ENCODE measurements around the gene AKNAD1.
"Not testable (repeated sequence)": the region's sequence is repeated elsewhere in the genome, so short reads cannot be mapped to it uniquely, and the experiment has no call there.

AKNAD1 gene

DNA sequence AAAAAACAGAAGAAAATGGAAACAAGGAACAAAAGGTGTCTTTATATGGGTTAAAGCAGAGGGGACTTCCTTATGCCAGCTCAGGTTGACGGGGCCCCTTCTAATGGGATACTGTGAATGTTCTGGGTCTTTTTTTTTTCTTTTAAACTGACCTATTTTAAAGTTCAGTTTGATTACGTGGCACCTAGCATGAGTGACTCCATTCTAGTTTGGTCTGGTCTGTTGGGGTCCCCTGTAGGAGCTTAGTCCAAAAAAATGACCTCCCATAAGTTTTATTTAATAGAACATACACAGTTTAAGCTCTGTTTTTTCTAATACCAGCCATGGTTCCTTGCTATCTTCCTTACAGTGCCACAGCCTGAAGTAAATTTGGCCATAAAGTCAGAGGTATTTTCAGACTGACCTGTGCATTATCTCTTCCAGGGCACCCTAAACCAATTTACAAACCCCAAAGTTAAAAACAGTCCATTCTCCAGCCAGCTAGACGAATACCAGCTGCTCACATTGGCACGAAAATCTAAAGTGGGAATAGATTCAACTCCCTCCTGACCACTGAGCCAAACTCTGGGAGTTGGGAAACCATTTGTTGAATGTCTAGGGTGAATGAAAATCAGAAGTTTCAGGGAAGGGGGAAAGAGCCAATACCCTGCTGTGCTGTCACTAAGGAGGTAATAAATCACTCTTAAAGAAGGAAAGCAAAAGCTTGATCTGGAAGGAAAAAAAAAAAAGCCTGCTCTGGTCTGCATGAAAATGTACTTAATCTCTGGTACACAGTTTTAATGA, 42.4 kb downstream of the AKNAD1 start:
- no peak for TF ChIP-seq GATA1 (IDR thresholded peaks at IDR 0.05; ENCODE audit: low read depth, low read length)
- DNase-seq = no peak

DNA sequence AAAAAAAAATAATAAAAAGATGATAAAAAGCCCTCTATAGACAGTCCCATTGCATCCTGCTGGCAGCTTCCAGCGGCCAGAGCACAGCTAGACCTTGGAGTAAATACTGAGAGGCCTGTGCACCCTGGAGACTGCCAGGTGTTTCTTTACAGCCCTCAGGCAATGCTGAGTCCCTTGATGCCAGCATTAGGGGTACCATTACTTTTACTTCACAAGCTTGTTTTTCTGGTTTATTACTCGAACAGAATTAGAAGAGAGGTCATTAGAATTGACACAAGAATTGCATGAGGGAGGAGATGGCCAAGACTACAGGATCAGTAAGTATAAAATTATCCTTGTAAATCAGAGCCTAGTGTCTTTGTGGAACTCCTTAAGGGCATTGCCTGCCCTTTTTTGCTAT, 43.6 kb downstream of the AKNAD1 start:
- no peak for DNase-seq
- no peak for TF ChIP-seq POLR2A (IDR thresholded peaks at IDR 0.05; ENCODE audit: low read length)
- no peak for TF ChIP-seq GATA1 (IDR thresholded peaks at IDR 0.05; ENCODE audit: low read depth, low read length)

DNA sequence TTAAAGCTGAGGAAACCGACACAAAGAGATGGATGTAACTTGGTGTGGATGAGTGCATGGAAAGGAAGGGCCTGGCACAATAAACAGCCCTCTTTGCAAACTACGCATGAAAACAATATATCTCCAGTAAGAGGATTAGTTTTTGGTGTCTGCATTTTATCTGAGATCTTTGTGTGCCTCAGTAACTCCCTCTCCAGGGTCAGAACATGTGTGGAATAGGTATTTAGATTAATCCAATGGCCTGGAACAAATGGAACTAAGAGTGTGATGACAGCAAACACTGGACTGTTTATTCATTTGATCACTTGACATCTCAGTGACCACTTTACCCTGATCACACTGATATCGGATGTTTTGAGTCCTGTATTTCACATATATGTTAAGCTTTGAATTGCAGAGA, 45.3 kb downstream of the AKNAD1 start:
- no peak for TF ChIP-seq GATA1 (IDR thresholded peaks at IDR 0.05; ENCODE audit: low read depth, low read length)
- no peak for TF ChIP-seq POLR2A (IDR thresholded peaks at IDR 0.05; ENCODE audit: low read length)
- DNase-seq = no peak

DNA sequence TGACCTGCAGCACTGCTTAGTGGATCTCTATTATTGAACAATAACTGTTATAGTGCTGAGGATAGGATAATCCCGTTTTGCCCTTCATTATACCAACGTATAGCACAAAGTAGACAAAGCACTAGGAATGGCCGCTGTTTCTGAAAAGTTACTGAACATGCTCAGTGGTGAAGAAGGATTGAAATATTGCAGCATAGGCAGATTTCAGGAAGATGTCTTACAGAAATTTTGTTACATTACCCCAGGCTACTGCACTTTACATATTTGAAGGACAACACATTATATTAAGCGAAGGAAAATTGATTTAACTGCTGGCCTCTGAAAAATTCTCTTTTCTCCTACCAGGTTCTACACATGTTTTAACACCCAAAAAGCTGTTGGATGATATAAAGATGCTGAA, 48.5 kb downstream of the AKNAD1 start:
- DNase-seq = no peak
- no peak for TF ChIP-seq GATA1 (IDR thresholded peaks at IDR 0.05; ENCODE audit: low read depth, low read length)
- no peak for TF ChIP-seq POLR2A (IDR thresholded peaks at IDR 0.05; ENCODE audit: low read length)

DNA sequence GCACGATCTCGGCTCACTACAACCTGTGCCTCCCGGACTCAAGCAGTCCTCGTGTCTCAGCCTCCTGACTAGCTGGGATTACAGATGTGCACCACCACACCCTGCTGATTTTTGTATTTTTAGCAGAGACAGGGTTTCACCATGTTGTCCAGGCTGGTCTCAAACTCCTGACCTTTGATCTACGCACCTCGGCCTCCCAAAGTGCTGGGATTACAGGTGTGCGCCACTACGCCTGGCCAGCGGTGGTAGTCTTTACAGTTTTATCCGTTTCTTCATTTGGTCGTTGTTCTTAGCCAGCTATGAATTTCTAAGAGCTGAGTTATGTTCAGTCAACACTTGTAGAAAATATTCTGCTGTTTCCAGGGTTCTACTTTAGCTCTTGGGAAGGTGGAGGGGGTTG, 53.3 kb downstream of the AKNAD1 start:
- DNase-seq = no peak
- no peak for TF ChIP-seq POLR2A (IDR thresholded peaks at IDR 0.05; ENCODE audit: low read length)
- no peak for TF ChIP-seq GATA1 (IDR thresholded peaks at IDR 0.05; ENCODE audit: low read depth, low read length)

DNA sequence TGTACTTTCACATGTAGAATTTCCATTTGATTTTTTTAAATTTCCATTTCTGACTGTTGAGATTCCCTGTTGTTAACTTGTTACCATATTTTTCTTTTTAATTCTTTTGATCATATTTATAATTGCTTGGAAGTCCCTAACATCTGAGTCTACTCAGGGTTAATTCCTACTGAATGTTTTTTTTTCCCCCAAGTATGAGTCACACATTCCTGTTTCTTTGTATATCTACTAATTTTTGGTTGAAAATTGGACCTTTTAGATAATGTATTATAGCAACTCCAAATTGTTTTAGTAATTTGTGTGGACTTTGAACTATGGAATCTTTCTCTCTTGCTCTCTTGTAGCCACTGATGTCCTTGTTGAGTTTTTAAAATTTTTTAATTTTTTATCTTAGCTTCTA, 55.8 kb downstream of the AKNAD1 start:
- TF ChIP-seq GATA1 (IDR thresholded peaks at IDR 0.05; ENCODE audit: low read depth, low read length) (no peak), POLR2A (IDR thresholded peaks at IDR 0.05; ENCODE audit: low read length) (no peak)
- DNase-seq = no peak

DNA sequence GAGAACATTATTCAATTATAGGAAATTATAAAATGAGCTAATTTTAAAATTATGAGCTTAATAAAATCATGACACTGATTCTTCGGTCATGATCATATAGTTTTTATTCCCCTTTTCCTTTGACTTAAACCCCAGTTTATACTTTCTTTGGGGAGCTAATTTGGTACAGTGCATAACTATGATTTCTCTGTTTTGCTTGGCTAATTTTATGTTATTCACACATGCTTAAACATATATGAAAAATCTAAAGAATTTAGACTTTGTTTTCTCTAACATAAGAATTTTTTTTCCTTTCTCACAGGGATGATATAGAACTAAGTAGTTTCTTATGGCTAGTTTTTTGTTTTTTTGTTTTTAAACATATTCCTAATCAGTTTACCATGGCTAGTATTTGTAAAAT, 57.9 kb downstream of the AKNAD1 start:
- DNase-seq = no peak
- TF ChIP-seq POLR2A (IDR thresholded peaks at IDR 0.05; ENCODE audit: low read length) (no peak), GATA1 (IDR thresholded peaks at IDR 0.05; ENCODE audit: low read depth, low read length) (no peak)

DNA sequence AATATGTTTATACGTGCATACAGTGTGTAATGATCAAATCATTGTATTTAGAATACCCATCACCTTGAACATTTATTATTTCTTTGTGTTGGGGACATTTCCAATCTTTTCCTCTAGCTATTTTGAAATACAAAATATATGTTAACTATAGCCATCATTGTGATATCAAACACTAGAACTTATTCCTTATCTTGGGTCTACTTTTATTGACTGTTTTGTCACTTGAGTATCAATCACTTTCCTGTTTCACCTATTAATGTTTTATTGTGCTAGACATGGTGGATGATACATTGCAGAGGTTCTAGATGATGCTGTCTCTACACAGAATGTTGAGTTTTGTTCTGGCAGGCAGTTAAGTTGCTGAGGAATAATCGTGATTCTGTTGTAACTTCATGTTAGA, 64.5 kb downstream of the AKNAD1 start:
- TF ChIP-seq GATA1 (IDR thresholded peaks at IDR 0.05; ENCODE audit: low read depth, low read length) (no peak), POLR2A (IDR thresholded peaks at IDR 0.05; ENCODE audit: low read length) (no peak)
- DNase-seq = no peak

DNA sequence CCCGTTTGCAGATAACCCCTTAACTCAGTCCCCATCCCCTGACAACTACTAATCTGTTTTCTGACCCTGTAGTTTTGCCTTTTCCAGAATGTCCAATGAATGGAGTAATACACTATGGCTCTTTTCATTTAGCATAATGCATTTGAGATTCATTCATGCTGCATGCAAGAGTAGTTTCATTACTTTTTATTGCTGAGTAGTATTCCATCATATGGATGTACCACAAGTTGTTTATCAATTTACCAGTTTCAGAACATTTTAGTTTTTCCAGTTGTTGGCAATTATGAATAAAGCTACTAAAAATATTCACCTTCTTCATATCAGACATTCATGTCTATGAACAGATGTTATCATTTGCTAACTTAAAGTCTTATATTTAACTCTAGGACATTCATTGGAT, 65.1 kb downstream of the AKNAD1 start:
- DNase-seq = no peak
- TF ChIP-seq GATA1 (IDR thresholded peaks at IDR 0.05; ENCODE audit: low read depth, low read length) (no peak), POLR2A (IDR thresholded peaks at IDR 0.05; ENCODE audit: low read length) (no peak)

DNA sequence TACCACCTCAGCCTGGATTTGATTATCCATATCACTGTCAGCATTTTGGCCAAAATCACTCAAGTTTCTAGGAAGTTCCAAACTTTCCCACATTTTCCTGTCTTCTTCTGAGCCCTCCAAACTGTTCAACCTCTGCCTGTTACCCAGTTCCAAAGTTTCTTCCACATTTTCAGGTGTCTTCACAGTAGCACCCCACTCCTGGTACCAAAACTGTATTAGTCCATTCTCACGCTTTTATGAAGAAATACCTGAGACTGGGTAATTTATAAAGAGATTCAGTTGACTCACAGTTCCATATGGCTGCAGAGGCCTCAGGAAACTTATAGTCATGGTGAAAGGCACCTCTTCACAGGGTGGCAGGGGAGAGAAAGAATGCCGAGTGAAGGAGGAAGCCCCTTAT, 71.0 kb downstream of the AKNAD1 start:
- DNase-seq = no peak
- no peak for TF ChIP-seq GATA1 (IDR thresholded peaks at IDR 0.05; ENCODE audit: low read depth, low read length)
- TF ChIP-seq POLR2A (IDR thresholded peaks at IDR 0.05; ENCODE audit: low read length) = no peak

DNA sequence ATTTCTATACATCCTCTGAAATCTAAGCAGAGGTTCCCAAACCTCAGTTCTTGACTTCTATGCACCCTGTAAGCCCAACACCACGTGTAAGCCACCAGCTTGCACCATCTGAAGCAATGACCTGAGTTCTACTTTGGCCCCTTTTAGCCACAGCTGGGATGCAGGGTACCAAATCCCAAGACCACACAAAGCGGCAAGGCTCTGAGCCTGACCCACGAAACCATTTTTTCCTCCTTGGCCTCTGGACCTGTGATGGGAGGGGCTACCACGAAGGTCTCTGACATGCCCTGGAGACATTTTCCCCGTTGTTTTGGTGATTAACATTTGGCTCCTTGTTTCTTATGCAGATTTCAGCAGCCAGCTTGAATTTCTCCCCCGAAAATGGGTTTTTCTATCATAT, 71.6 kb downstream of the AKNAD1 start:
- DNase-seq = peak; percentile 16 to 21
- TF ChIP-seq POLR2A (IDR thresholded peaks at IDR 0.05; ENCODE audit: low read length) = no peak
- TF ChIP-seq GATA1 (IDR thresholded peaks at IDR 0.05; ENCODE audit: low read depth, low read length) = no peak

DNA sequence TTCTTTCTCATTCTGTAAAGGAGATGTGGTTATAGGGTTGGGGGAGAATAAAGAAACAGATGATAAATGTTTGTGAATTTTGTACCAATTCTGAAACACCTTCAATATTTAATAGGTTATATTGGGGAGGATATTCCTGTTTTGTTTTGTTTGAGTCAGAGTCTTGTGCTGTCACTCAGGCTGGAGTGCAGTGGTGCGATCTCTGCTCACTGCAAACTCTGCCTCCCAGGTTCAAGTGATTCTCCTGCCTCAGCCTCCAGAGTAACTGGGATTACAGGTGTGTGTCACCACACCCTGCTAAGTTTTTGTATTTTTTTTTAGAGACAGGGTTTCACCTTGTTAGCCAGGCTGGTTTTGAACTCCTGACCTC, 75.3 kb downstream of the AKNAD1 start:
- DNase-seq = not testable (repeated sequence)

DNA sequence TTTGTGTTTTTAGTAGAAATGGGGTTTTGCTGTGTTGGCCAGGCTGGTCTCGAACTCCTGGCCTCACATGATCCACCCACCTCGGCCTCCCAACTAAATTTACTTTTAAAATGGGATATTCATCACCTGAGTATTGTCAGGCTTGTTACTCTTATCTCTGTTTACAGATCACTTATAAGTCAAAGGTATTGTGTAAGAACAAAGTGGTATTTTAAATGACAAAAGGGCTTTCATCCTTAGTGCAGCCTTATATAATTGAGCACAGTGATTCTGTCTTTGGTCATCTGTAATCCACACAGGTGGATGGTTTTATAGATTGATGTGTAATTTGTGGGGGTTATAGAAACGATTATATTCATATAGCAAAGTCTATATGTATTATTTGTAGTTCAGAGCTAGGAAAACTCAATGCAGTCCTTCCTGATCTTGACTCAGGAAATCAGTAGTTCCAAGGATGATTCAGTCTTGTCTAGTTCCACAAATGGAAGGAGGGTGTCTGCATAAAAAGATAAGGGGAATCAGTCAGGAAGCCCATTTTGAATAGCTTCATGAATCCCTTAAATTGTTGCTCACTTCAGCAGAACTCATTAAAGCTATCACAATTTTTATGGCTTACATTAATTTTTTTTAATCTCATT, 75.8 kb downstream of the AKNAD1 start:
- DNase-seq = peak; percentile 5 to 10

DNA sequence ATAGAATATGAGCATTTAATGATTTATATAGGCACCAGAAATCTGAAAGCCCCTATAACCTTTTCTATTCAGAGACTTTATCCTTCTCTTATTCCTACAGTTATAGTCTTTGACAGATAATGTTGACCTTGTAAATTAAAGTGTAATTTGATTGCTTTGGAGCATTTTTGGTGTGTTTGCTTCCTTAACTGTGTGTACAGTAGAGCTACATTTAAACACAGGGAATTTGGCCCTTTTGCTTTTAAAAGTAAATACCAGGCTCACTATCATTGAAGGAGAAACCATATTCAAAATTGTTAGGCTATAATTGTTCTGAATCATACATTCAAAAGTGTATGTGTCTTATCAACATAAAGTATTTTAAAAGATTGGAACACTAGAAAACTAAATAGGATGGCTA, 77.4 kb downstream of the AKNAD1 start:
- DNase-seq = no peak
- TF ChIP-seq POLR2A (IDR thresholded peaks at IDR 0.05; ENCODE audit: low read length) (no peak), GATA1 (IDR thresholded peaks at IDR 0.05; ENCODE audit: low read depth, low read length) (no peak)

More for the DNA sequence above, 75.8 kb downstream of the AKNAD1 start:
- TF ChIP-seq GATA1 (IDR thresholded peaks at IDR 0.05; ENCODE audit: low read depth, low read length) (no peak), POLR2A (IDR thresholded peaks at IDR 0.05; ENCODE audit: low read length) (no peak)

DNA sequence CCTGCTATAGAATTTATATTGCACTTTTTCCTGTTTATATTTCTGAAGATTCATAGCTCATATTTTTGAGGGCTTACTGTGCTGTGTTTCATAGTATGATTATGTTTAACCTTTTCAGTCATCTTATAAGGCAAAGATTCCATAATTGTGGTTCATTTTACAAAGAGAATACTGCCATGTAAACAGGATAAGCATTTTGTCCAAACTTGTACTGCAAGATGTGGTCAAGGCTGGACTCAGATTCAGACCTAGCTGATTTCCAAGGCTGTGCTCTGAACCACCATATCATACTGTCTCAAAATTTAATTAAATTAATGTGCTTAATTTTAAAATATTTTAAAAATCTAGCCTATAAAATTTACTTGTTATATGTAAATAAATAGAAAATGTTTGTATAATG, 79.1 kb downstream of the AKNAD1 start:
- DNase-seq = no peak
- TF ChIP-seq GATA1 (IDR thresholded peaks at IDR 0.05; ENCODE audit: low read depth, low read length) = no peak
- TF ChIP-seq POLR2A (IDR thresholded peaks at IDR 0.05; ENCODE audit: low read length) = no peak
